Ishikawa (cell line): ENCODE data around the gene POFUT1.

Experiments
- CEBPB ChIP-seq: IDR thresholded peaks from 2 replicates; pipeline ENCODE4 v1.6.1; 2012
- CREB1 ChIP-seq: IDR thresholded peaks from 2 replicates; pipeline ENCODE4 v1.6.1; 2012; ENCODE audit warnings: low read depth
- EGR1 ChIP-seq: IDR thresholded peaks from 2 replicates; pipeline ENCODE4 v1.6.1; 2012
- EP300 ChIP-seq: IDR thresholded peaks from 2 replicates; pipeline ENCODE4 v1.6.1; 2012; ENCODE audit warnings: borderline replicate concordance
- FOXM1 ChIP-seq: IDR thresholded peaks from 2 replicates; pipeline ENCODE4 v1.6.1; 2012; ENCODE audit warnings: low read depth, borderline replicate concordance
- MAX ChIP-seq: IDR thresholded peaks from 2 replicates; pipeline ENCODE4 v1.6.1; 2012
- NFIC ChIP-seq: IDR thresholded peaks from 2 replicates; pipeline ENCODE4 v1.6.1; 2012
- RAD21 ChIP-seq: IDR thresholded peaks from 2 replicates; pipeline ENCODE4 v1.6.1; 2012; ENCODE audit warnings: low read depth
- REST ChIP-seq: IDR thresholded peaks from 2 replicates; pipeline ENCODE4 v1.6.1; 2012; ENCODE audit warnings: low read depth, mild to moderate bottlenecking
- TAF1 ChIP-seq: IDR thresholded peaks from 2 replicates; pipeline ENCODE4 v1.6.1; 2012; ENCODE audit warnings: low read depth, mild to moderate bottlenecking
- TCF12 ChIP-seq: IDR thresholded peaks from 2 replicates; pipeline ENCODE4 v1.6.1; 2012; ENCODE audit warnings: low read depth
- TEAD4 ChIP-seq: IDR thresholded peaks from 2 replicates; pipeline ENCODE4 v1.6.1; 2012
- YY1 ChIP-seq: IDR thresholded peaks from 2 replicates; pipeline ENCODE4 v1.6.1; 2012; ENCODE audit warnings: low read depth
- ZBTB7A ChIP-seq: IDR thresholded peaks from 2 replicates; pipeline ENCODE4 v1.6.1; 2012; ENCODE audit warnings: low read depth
- TF ChIP-seq, protein P1 (sequence below): IDR thresholded peaks from 2 replicates; pipeline ENCODE4 v1.6.1; 2012

Gene POFUT1

DNA sequence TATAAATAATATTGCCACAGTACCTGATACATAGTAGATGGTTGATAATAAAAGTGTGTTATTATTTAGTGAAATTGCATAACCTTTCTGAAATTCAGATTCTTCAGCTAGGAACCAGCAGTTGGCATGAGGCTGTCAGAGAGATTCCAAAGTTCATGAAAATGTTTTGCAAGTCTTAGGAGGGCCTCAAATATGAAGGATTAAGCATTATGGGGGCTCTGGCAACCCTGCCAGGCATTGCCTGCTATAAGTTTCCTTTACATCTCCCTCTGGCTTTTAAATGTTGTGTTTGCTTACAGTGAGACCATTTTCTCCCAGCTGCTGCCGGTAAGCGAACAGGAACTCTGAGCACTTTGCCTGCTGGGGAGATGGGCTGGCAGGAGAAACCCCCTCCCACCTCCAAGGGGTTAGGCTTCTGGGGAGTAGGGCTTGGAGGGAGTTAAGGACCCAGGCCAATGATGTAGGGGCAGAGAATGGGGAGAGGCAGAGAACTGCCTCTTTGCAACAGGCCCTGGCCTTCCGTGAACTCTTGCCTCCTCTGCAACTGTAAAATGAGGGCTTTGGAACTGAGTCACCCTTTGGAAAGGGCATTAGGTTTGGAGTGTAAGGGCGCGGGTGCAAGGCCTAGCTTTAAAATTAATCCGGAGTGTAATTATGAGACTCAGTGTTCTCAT is 36.6 kb downstream of the POFUT1 start:
- TF ChIP-seq TEAD4 (no peak), YY1 (no peak), EP300 (no peak), CREB1 (no peak), MAX (no peak), TCF12 (no peak), TAF1 (no peak), NFIC (no peak), EGR1 (no peak), REST (no peak), RAD21 (no peak), CEBPB (no peak), FOXM1 (no peak), ZBTB7A (no peak)
- TF ChIP-seq, protein P1, sequence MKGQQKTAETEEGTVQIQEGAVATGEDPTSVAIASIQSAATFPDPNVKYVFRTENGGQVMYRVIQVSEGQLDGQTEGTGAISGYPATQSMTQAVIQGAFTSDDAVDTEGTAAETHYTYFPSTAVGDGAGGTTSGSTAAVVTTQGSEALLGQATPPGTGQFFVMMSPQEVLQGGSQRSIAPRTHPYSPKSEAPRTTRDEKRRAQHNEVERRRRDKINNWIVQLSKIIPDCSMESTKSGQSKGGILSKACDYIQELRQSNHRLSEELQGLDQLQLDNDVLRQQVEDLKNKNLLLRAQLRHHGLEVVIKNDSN = no peak

GRCh38 chr20:32244959-32245358 is 37.3 kb downstream of the POFUT1 start:
- TF ChIP-seq EGR1 = no peak

DNA sequence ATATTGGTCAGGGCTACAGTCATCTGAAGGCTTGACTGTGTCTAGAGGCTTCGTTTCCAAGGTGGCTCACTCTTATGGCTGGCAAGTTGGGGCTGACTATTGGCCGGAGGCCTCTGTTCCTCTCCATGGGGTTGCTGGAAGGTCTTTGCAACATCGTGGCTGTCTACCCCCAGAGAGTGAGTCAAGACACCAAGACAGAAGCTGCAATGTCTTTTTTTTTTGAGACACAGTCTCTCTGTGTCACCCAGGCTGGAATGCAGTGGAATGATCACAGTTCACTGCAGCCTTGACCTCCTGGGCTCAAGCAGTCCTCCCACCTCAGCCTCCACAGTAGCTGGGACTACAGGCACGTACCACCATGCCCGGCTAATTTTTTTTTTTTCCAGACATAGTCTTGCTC is 40.4 kb downstream of the POFUT1 start:
- TF ChIP-seq NFIC = no peak
- no peak for TF ChIP-seq TEAD4
- no peak for TF ChIP-seq TCF12
- TF ChIP-seq CREB1 = no peak
- TF ChIP-seq EGR1 = no peak
- TF ChIP-seq MAX = no peak
- no peak for TF ChIP-seq FOXM1
- TF ChIP-seq, protein P1 = no peak
- no peak for TF ChIP-seq REST
- TF ChIP-seq RAD21 = no peak

GRCh38 chr20:32249030-32249738 is 41.5 kb downstream of the POFUT1 start:
- TF ChIP-seq ZBTB7A = no peak

DNA sequence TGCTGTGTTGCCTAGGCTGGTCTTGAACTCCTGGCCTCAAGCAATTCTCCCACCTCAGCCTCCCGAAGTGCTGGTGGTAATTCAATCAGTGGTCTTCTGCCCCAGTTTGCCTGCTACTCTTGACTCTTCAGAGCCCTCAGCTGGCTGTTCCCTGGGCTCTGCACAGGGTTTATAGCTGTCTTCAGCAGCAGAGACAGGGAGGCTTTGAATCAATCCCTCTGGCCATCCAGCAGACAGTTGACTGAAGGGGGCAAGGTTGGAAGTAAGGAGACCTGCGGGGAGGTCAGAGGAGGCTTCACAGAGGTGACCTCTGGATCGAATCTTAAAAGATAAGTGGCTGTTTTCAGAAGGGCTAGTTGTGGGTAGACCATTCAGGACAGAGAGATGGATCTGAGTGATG is 43.8 kb downstream of the POFUT1 start:
- TF ChIP-seq CEBPB = no peak
- TF ChIP-seq NFIC = no peak
- no peak for TF ChIP-seq TAF1
- TF ChIP-seq FOXM1 = no peak
- no peak for TF ChIP-seq ZBTB7A
- no peak for TF ChIP-seq TEAD4
- no peak for TF ChIP-seq CREB1
- TF ChIP-seq EP300 = no peak
- TF ChIP-seq EGR1 = no peak
- no peak for TF ChIP-seq YY1
- TF ChIP-seq, protein P1 = no peak
- no peak for TF ChIP-seq TCF12
- TF ChIP-seq RAD21 = no peak
- TF ChIP-seq REST = no peak
- no peak for TF ChIP-seq MAX
